Right hindlimb (tissue), 1 donor: ENCODE data around the gene NDUFS6.
"Not testable (repeated sequence)": the region's sequence is repeated elsewhere in the genome, so short reads cannot be mapped to it uniquely, and the experiment has no call there.

Experiments
- DNase-seq: peaks from one replicate; pipeline ENCODE4 v3.0.0-alpha.2; 2018

Gene NDUFS6

DNA sequence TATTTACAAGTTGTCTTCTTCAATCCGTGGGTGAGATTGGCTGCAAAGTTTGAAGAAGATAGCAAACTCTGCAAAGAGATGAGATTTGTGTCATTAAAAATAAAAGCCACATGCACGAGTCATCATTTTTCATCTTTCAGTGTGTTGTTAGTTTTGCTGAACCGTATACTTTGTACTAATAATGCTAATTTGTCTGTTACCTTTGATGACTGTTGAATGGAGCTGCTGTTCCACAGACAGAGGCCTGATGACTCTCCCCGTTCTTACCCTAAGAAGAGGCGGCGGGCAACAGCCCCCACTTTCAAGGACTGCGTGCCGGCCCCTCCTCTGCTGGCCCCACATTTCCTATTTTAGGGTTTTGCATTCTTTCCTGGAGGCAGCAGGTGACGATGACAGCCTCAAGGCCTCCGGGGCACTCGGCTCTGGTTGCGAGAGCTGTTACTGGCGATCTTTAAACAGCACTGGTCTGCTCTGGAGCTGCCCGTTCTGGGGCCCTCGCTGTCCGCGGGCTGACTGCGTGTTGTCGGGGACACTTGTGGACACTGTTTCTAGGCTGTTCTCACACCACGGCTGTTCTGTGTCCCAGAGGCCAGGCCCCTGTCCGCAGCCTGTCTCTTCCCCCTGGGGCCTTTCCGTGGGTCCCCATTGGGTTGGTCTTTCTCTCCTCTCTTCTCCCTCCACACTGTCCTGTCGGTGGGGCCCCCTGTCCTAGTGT is 35.1 kb downstream of the NDUFS6 start:
- DNase-seq = no peak

DNA sequence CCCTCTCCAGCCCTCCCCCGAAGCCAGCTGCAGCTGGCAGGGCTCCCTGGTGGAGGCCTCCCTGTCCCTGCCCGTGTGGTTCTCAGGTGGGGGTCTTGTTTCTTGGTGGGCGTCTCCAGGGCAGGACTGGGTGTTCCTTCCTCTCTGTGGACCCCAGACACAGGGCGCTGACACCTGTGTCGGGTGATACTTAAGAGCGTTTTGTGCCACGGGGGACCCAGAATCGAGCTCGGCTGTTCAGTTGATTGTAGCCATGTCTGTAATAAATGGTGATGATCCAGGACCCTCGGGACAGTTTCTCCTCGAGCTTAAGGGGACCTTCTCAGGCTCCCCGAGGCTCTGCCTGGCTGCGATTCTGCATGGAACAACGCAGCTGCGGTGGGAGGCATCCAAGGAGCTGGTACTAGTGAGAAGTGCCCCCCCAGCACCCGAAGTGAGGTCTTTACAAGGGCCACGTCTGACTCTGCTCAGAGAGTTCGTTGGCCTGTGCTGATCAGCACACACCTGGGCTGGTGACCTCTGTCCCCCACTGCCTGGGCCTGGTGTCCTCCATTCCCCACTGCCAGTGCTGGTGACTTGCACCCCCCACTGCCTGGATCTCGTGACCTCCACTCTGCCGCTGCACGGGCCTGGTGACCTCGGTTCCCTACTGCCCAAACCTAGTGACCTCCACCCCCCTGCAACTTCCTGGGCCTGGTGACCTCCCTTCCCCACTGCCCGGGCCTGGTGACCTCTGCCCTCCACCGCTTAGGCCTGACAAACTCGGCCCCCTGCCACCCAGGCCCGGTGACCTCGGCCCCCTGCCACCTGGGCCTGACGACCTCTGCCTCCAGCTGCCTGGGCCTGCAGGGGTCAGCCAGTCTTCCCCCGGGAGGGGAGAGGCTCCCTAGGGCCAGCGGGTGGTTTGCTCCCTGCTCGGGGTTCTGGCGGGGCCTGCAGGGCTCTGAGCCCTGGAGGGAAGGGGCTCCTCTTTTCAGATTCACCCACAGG is 36.0 kb downstream of the NDUFS6 start:
- no peak for DNase-seq

DNA sequence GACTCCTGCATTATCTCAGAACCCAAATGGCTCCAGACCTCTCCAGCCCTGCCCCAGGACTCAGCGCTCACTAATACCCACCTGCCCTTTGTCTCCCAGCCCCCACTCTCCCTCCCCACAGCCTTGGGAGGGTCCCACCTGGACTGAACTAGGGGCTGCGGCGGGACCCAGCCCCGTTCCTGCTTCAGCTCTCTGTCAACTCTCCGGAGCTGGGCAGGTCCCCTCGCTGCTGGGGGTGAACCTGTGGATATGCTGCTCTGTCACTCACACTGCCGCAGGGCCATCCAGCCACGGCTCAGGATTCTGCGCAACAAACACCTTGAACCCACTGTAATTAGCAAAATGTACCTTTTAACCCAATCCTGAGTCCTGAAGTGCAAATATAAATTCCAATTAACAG is 36.8 kb downstream of the NDUFS6 start:
- no peak for DNase-seq

DNA sequence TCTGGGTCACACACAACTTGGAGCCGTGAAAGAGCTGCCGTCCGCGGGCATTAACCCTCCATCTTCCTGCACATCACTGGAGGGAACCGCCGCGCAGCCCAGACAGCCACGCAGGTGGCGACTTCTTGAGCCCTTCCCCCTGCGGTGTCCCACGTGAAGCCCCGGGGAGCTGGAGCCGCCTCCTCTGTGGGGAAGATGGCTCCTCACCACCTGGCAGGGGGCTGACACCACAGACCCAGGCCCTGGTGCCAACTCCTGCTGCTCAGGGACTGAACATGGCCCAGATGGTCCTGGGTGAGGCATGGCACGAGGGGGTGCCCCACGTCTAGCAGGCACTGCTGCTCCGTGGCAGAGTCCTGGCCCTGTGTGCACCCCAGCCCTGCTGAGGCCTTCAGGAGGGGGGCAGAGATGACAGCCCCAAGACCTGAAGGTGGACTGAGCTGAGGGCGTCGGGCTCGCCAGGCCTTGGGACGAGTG is 38.9 kb downstream of the NDUFS6 start:
- no peak for DNase-seq

DNA sequence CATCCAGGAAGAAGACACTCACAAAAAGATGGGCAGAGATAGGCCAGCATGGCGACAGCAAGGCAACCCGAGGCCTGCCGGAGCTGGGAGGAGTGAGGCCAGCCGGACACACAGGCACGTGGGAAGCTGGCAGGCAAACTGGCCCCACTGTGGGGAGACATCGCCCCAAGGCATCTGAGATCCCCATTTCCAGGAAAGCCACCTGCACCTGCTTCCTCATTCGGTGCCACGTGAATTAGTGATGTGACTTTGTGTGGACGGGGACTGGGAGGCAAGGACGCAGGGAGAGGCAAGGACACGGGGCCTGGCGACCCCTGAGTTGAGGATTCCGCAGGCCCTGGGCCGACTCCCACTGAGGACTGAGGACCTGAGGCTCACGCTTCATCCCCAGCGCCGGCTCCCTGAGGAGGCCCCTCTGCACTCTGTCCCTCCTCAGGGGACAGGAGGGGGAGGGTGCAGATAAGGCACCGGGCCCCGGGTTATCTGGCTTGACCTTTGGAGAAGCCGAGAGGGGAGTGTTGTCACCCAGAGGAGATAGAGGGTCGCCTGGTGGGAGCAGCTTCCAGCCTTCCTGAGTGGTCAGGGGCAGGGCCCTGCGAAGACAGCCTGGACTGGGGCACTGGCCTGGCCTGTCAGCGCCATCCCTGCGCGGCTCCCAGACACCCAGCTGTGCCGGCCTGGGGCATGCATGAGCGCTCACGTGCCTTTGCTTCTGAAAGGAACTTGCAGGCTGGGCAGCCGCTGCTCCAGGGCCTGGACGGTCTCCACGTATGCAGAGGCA is 39.7 kb downstream of the NDUFS6 start:
- DNase-seq = no peak

DNA sequence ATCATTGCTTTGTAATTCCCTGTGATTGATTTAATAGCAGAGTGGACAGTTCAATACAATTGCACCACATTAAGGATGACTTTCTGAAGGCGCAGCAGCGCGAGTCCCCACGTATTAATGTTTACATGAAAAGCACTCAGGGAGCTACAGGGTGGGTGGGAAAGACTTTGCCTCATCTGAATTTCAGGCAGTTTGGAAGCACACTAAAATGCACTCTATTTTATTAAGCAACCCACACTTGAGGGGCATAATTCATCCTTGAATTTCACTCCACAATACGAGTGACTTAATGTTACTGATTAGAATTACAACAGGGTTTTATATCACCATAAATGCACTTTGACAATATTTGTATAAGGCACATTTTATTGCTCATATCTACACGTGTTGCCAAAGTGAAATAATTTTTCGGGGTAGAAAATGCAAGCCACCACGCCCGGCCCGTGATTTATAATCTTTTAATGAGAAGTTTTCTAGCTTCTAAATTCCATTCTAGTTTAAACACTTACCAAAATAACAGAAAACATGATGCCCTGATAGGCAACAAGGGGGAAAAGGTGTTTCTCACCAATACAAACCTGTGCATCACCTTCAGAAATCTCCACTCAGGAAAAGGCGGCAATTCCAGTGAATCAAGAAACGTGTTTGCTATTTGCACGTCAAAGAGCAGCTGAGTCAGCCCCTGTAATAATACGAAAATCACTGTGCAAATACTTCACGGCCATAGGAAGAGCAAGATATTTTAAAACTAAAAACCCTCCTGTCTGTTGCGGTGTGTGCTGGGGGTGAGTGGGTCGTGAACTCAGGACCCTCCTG is 41.0 kb downstream of the NDUFS6 start:
- no peak for DNase-seq

DNA sequence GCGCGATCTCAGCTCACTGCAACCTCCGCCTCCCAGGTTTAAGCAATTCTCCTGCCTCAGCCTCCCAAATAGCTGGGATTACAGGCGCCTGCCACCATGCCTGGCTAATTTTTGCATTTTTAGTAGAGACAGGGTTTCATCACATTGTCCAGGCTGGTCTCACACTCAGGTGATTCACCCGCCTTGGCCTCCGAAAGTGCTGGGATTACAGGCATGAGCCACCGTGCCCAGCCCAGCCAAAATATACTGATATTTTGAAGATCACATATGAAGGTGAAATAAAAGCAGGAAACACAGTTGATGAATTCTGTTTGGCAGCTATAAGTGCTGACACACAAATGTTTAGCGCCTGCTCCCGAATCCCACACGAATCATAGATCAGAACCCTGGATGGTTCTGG is 42.6 kb downstream of the NDUFS6 start:
- not testable (repeated sequence) for DNase-seq

DNA sequence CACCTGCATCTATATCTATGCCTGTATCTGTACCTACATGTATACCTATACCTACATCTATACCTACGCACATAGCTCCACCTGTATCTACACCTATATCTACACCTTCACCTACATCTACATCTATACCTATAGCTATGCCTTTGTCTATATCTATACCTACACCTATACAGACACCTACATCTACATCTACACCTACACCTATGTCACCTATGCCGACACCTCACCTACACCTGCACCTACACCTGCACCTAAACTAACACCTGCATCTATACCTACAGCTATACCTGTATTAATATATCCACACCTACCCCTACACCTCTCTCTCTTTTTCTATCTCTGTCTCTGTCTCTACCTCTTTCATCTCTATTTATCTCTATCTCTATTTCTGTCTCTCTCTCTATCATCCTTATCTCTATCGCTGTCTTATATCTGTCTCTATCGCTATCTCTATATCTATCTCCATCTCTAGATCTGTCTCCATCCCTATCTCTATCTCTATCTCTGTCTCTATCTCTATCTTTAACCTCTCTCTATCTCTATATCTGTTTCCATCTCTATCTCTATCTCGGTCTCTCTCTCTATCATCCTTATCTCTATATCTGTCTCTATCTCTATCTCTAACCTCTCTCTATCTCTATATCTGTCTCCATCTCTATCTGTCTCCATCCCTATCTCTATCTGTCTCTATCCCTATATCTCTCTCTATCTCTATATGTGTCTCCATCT is 43.7 kb downstream of the NDUFS6 start:
- DNase-seq = no peak

DNA sequence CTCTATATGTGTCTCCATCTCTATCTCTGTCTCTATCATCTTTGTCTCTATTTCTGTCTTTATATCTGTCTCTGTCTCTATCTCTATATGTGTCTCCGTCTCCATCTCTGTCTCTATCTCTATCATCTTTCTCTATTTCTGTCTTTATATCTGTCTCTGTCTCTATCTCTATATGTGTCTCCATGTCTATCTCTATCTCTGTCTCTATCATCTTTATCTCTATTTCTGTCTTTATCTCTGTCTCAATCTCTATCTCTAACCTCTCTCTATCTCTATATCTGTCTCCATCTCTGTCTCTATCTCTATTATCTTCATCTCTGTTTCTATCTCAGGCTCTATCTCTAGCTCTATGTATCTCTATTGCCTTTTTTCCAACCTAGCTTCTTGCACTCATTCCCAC is 44.5 kb downstream of the NDUFS6 start:
- no peak for DNase-seq

DNA sequence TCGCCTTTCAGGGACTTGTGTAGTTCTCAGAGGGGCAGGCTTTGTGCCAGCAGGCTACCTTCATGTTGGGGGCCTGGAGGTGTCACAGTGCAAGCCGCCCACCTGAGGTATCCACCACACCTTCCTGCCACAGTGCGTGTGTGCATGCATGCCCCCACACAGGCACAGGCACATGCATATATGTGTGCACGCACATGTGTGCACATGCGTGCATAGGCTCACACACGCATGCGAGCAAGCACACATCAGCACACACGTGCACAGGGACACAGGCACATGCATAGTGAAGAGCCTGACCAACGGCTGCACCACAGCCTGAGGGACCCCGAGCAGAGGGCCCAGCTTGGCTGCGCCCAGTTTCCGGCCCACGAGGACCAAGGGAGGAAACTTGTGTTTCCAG is 45.4 kb downstream of the NDUFS6 start:
- DNase-seq = no peak

DNA sequence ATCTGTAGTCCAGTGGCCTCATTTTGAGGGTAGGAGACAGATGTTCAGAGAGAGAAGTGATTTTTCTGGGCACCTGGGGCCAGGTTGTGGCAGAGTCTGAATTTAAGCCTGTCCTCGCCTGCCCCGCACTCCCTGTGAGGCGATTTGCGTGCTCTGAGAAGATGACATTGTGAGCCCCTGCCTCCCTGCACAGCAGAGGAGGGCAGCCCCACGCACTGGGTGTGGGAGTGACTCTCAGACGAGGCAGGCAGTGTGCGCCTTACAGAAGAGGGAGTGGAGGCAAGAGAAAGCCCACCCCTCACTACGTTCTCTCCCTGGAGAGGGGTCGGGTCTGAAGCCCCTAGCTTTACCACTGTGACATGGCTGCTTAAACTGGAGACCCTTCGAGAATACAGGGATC is 45.8 kb downstream of the NDUFS6 start:
- no peak for DNase-seq

DNA sequence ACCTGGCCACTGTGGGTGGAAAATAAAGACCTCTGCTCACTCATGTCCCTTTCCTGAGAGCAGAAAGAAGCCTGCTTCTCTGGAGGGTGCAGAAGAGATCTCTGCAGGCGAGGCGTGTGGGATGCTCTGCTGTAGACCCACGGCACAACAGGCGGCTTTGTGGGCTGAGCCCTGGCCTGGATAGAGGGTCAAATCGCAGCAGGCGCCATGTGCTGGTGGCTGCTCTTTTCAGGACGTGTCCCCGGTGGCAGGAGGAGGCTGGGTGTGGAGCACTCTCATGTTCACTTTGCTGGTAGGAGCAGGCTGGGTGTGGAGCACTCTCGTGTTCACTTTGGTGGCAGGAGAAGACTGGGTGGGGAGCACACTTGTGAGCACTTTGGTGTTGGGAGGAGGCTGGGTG is 46.4 kb downstream of the NDUFS6 start:
- no peak for DNase-seq

DNA sequence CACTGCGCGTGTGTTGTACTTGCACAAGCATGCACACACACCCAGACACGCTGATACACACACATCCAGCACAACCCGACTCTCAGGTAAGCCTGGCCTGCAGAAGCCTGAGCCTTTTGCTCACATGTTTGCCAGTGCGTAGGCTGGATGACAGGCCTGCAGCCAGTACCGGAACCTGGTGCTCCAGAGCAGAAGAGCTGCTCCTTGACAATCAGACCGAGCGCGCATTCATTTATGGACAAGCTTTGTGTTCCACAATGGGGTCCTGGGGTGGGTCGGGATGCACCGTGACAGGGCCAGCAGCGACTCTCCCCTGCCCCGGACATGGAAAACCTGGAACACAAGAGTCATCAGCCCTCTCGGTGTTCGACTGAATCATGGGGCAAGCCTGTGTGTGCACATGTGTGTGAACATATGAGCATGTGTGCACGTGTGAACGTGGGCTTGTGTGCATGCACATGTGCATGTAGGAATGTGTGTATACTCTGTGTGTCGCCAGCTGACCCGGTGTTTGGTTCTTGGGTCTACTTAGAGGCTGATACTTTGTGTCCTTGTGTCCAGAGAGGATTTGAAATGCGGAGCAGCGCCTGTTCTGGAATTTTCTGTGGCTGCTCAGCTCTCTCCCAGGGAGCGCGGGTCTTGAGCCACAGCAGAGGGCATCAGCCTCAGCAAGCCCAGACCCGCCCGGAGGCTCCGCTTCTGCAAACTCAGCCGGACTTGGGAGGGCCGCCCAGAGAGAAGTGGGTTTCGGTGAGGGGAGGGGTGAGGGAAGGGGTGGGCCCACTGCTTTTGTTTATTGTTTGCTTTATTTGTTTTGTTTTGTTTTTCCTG is 49.3 kb downstream of the NDUFS6 start:
- no peak for DNase-seq

DNA sequence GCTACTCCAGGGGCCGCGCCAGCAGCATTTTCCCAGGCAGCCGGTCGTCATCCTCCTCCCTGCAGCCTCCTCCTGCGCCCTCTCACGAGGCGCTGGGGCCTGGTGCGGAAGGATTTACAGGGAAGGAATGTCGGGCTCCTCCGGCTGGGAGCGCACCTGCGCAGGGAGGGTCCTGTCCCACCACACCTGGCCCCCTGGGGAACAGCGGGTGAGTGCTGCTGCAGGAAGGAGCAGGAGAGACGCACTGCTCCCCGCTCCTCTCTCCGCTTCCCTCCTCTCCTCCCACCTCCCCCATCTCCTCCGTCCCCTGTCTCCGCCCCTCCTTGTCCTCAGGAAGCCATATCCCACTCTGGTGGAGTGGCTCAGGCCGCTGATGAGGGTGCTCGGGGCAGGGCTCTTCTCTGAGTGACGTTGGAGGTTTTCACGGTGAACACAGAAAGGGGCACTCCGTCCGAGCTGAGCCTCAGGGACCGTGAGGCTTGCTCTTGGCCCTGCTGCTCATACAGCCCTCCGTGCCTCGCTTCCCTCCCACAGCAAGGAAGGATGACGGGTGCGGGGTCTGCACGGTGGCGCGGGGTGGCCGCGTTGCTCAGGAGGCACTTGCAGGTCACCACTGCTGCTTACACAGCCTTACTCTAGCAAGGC is 50.2 kb downstream of the NDUFS6 start:
- DNase-seq = no peak

DNA sequence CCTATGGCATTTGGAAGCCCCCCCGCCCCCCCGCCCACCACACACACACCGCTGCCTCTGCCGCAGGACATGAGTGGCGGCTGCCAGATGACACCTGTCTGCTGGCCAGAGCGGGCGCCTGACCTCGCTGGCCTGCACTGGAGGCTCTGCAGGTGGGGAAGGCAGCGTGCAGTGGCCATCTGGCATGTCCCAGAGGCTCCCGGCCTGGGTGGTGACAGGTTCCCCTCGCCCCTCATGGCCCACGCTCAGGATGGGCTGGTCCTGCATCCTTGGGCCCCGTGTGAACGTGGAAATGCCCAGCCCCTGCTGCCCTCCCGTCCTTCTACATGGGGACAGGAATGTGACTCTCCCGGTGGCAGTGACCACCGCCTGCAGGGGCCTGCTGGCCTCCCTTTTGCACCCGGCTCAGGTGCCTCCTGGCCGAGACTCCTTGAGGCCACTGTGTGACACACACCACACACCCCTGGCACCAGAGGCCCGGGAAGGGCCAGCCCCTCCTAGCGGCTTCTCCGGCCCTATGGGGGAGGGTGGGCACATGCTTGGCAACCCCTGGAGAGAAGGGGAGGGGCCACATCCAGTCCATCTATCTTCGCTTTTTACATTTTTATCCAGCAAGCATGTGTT is 51.2 kb downstream of the NDUFS6 start:
- DNase-seq = no peak

DNA sequence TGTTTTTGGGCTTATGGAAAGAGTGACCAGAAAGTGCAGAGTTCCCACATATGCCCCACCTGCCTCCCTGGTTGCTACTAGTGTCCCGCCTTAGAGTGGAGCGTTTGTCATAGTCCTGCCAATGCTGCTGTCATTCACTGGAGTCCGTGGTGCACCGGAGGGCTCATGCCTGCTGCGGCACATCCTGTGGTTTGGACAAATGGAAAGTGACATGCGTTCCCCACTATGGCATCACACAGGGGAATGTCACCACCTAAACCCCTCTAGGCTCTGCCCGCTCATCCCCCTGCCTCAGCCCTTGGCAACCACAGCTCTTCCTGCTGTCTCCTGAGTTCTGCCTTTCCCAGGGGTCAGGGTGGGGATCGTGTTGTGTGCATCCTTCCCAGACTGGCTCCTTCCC is 52.3 kb downstream of the NDUFS6 start:
- DNase-seq = no peak

DNA sequence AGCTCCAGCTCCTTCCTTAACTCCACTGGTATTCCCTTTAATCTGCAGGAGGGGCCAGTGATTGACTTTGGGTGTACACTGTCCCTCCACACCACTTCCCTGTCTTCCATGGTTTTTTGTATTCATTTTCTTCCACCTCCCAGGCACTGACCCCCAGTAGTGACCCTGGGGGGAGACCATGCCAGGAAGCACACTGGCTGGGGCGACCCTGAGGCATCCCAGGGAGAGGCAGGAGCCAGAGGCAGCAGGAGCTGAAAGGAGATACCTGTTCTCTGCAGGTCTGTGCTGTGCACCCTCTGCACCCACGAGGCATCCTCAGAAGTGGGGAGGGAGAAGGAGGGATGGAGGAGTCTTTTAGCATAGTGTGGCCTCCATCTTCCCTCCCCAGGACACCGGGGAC is 53.9 kb downstream of the NDUFS6 start:
- DNase-seq = no peak

DNA sequence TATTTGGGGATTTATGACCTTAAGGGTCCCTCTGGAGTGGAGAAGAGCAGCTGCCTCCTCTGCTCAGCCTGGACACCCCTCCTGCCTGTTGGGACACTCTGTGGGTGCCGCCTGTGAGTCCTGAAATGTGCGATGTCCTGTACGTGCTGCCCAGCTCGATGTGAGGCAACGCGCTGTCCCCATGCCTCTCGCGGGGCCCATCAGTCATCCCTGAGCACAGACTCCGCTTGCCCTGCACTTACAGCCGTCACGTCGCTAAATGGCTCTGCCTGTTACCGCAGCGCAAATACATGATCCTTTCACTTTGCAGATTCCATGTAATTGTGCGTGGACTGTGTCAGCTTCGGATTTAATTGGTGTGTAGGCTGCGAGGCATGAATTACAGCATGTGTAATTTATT is 54.4 kb downstream of the NDUFS6 start:
- DNase-seq = no peak

DNA sequence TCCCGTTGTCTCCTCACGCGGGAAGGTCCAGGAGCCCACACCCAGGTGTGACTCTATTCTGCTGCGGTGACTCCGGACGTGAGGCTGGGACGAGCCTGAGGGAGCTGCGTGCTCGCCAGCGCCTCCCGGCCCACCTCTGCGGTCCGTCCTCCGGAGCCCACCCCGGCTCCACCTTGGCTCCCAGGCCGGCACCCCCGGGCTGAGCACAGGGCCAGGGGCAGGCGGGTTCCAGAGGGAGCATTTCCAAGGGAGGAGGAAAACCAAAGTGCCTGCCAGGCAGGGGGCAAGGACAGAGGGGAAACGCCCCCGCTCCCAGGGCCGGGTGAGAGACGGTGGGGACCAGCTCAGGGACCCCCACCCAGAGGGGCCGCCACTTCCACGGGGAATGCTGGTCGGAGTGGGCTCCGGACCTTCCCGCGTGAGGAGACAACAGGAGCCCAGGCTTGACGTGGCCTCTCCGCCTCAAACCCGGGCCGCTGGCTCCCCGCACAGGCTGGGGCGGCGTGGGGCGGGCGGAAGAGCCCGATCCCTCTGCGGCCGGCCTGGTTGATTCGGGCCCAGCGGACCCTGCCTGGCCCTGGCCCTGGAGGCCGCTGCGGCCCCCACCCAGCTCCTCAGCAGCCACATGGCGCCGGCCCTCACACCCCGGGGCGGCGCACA is 55.5 kb downstream of the NDUFS6 start:
- DNase-seq = no peak
